Measurements from ENCODE around the gene HLA-DPB1.
"Not testable (repeated sequence)": the region's sequence is repeated elsewhere in the genome, so short reads cannot be mapped to it uniquely, and the experiment has no call there.

HLA-DPB1 gene

DNA sequence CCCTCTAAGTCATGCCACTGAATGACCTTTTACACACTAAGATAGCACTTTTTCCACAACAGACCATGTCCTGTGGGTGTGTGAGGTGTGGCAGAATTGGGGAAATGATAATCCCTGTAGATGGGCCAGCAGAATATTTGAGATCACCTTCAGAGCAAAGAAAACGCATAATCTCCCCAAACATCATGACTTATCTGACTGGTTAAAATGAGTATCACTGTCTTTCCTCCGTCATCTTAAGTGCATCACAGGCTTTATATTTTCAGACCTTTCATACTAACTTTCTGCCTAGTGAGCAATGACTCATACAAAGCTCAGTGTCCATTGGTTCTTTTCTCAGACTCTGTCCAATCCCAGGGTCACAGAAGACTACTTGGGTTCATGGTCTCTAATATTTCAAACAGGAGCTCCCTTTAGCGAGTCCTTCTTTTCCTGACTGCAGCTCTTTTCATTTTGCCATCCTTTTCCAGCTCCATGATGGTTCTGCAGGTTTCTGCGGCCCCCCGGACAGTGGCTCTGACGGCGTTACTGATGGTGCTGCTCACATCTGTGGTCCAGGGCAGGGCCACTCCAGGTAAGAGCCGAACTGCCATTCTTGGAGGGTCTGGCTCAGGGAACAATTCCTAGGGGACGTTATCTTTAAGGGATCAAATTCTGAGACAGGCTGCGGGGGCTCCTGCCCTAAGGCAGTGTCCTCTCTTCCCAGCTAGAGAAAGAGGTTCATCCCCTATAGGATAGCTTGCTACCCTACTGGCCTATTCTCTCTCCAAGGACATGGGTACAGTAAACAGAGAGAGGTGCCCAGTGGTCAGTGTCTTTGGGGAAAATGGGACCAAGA lies at the start of gene HLA-DPB1:
Gene HLA-DPB1, plus strand, starts transcription at position 423 of the 838 bp plus-strand sequence. Its CDS starts 52 bp downstream, at position 475.
- no peak for DNase-seq

GRCh38 chr6:33028220-33028849 lies 47.5 kb upstream of the HLA-DPB1 start:
- no peak for DNase-seq

- no peak for DNase-seq
Observed at GRCh38 chr6:33029328-33030184, 46.2 kb upstream of the HLA-DPB1 start.

- DNase-seq, result no peak
Observed at GRCh38 chr6:33030245-33030644, 45.5 kb upstream of the HLA-DPB1 start.

GRCh38 chr6:33034554-33034953 lies 41.2 kb upstream of the HLA-DPB1 start:
- DNase-seq, result no peak

- DNase-seq, result no peak
Observed at GRCh38 chr6:33036535-33036934, 39.3 kb upstream of the HLA-DPB1 start.

DNA sequence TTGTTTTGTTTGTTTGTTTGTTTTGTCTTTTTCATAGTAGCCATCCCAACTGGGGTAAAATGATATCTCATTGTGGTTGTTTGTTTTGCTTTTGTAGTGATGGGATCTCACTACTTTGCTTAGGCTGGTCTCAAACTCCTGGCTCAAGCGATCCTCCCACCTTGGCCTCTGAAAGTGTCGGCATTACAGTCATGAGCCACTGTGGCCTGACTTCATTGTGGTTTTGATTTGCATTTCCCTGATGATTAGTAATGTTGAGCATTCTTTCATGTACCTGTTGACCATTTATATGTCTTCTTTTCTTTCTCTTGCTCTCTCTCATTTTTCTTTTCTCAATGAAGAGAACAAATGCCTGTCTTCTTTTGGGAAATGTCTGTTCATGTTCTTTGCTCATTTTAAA lies 35.6 kb upstream of the HLA-DPB1 start:
- no peak for DNase-seq

DNA sequence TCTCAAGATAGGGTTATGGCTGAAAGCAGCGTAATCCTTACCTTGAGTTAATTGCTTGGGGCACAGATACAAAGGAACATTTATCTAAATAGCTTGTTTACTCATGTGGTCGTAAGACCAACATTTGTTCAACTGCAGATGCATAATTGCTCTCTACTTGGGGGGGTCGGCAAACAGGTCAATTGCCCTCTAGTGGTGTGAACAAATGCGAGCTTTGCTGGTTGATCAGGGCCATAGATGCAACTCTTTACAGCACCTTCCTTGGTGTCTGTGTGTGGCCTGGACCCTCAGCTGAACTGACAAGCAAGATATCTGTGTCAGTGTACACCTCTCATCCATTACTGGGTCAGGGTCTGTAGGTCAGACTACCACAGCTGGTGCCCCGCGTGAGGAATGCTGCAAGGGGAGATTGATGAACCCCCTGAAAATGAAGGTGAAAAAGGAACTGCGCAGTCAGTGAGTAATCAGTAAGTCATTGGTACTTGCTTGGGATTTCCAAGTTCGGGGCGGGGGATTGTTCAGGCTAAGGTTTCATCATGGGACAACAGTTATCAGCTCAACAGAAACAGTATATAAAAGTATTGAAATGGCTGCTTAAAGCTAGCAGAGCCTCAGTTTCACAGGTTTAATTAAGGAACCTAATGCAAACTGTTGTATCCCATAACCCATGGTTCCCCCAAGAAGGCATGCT lies 26.3 kb upstream of the HLA-DPB1 start:
- DNase-seq, result no peak

DNA sequence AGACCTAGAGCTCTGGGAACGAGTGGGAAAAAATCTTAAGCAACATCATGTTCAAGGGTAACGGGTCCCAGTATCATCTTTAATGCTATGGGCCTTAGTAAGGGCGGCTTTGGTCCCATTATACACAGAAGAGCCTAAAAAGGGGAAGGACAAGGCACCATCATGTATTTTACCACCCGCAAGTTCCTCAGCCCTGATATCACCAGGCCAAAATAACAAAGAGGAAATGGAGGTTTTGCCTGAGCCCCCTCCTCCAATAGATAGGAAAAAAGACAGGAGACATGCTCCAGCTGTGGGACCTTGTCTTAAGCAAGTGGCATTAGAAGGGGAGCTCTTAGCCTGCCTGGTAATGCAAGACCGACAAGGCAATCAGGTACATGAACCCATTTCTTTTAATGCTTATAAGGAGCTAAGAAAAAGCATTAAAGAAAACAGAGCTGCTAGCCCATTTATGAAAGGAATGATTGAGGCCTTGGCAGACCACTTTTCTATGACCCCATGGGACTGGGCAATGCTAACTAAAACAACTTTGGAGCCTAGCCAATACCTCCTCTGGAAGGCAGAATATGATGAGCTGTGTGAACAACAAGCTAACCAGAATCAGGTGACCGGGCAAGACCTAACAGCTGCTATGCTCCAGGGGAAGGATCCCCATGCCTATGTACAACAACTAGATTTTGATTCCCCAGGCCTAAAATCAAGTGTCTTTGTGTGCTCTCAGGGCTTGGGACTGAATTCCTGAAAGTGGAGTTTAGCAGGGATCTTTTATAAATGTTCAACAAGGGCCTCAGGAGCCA lies 25.6 kb upstream of the HLA-DPB1 start:
- no peak for DNase-seq

GRCh38 chr6:33052627-33053026 lies 23.2 kb upstream of the HLA-DPB1 start:
- no peak for DNase-seq

- DNase-seq, result no peak
Observed at GRCh38 chr6:33053230-33053629, 22.6 kb upstream of the HLA-DPB1 start.

- DNase-seq, result no peak
Observed at GRCh38 chr6:33057222-33058150, 18.3 kb upstream of the HLA-DPB1 start.

- DNase-seq, result no peak
Observed at GRCh38 chr6:33061987-33062386, 13.8 kb upstream of the HLA-DPB1 start.

DNA sequence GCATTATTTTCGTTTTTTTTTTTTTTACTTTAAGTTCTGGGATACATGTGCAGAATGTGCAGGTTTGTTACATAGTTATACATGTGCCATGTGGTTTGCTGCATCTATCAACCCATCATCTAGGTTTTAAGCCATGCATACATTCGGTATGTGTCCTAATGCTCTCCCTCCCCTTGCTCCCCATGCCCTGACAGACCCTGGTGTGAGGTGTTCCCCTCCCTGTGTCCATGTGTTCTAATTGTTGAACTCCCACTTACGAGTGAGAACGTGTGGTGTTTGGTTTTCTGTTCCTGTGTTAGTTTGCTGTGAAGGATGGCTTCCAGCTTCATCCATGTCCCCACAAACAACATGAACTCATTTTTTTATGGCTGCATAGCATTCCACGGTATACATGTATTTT lies 12.4 kb upstream of the HLA-DPB1 start:
- not testable (repeated sequence) for DNase-seq

- DNase-seq, result no peak
Observed at GRCh38 chr6:33064723-33065122, 11.1 kb upstream of the HLA-DPB1 start.

GRCh38 chr6:33065312-33065711 lies 10.5 kb upstream of the HLA-DPB1 start:
- no peak for DNase-seq

- no peak for DNase-seq
Observed at GRCh38 chr6:33066917-33067521, 8.8 kb upstream of the HLA-DPB1 start.

DNA sequence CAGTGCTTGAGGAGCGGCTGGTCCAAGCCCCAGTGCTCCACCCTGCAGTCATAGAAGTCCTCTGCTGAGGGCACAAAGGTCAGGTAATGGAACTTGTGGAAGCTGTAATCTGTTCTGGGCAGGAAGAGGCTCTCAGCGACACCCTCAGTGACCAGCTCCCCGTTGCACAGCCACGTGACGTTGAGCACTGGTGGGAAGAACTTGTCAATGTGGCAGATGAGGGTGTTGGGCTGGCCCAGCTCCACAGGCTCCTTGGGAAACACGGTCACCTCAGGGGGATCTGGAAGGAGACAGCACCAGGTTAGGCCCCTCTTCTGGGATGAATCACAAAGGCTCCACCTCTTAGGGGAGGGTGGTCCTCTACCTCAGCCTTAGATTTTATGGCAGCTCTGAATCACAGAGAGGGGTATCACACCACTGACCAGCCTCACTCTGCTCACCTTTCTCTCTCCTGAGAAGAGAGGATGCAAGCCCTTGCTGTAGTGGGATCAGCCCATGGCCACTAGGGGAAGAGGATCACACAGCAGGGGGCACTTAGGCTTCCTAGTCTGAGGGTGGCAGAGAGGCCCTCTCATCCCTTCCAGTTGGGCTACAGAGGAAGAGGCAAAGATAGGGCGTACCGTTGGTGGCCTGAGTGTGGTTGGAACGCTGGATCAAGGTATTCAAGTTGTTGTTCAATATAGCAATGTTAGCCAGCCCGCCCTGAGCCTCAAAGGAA lies 6.6 kb upstream of the HLA-DPB1 start:
- no peak for DNase-seq

DNA sequence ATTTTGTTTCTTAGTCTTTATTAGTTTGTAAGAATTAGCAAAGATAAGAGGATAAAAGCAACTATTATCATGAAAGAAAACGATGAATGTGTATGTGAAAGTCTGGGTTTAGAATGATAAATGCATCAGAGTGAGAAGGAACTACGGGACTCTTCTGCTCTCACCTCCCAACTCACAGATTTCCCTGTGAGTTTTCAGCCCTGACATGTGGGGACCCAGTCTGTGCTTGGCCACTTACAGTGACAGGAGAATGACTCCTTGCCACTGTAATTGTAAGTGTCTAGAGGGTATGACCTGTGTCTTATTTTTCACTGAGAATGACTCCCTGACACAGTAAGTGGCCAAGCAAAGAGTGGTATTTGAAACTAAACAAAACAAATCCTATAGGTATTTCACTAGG lies 4.9 kb upstream of the HLA-DPB1 start:
- no peak for DNase-seq

DNA sequence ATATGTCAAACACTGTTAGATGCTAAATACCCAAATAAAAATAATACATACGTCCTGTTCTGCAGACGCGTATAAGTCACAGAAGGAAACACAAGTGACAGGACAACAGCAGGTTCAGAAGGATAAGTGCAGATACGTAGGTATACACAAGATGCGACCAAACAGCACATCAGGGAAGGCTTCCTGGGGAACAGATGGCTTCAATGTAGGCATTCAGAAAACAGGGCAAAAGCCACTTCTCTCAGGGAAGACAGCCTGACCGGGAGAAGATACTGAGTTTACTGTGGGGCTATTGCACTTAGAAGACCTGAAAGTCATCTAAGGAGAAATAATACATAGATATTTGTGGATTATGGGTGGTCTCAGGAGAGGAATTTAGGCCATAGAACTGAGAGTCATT lies 4.2 kb upstream of the HLA-DPB1 start:
- no peak for DNase-seq
